A204.1 (cell line): ENCODE data around the gene SOX12.
A peak's percentile ranks its signal among the peaks of the same experiment; 100 is the strongest.

Experiments
- FAIRE-seq: peaks from 2 replicates; lab custom pipeline; 2012; peaks lifted over from hg19 to GRCh38; lab: Jason Lieb, UNC

The SOX12 gene

DNA sequence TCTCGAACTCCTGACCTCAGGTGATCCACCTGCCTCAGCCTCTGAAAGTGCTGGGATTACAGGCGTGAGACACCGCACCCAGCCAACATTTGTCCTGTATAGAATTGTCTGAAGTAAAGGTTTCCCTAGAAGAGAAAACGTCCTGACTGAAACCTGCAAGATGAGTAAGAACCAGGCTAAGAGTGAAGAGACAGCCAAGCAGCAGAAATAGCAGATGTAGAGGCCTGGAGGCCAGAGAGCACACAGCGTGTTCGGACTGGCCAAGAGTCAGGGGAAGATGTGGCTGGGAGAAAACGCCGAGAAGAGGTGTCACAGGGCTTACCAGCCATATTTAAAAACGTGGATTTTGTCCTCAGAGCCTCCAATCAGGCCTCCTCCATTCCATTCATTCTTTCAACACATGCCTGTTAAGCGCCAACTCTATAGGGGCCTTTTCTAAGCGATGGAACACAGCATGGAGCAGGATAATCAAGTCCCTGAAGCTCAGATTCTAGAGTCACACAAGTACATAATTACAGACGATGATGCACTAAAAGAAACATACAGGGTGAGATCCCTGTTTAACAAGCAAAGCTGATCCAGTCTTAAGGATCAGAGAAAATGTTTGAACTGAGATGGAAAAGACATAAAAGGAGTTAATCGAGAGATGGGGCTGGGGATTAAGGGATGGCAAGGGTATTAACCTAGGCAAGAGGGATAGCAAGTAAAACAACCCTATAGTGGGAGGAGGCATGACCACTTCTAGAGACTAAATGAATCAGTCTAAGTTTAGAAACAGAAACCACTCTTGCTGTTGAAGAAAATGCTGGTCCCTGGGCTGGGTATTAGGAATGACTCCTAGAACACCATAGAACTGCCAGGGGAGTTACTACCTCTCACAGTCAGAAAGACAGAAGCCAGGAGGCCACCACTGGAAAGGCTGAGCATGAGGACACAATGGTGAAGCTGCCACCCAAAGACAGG, 23.2 kb upstream of the SOX12 start:
- FAIRE-seq = no peak

DNA sequence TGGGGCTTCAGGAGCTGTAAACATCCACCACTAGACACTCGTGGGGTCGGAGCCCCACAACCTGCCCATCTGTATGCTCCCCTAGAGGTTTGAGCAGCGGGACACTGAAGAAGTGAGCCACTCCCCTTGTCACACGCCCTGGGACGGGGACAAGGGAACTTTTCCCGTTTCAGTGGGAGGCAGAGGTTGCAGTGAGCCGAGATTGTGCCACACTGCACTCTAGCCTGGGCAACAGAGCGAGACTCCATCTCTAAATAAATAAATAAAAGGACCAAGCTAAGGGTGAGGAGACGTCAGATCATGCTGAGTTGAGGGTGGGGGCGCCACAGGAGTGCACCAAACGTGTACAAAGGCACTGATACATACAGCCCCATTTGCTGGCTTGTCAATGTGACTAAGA, 19.6 kb upstream of the SOX12 start:
- FAIRE-seq = no peak

DNA sequence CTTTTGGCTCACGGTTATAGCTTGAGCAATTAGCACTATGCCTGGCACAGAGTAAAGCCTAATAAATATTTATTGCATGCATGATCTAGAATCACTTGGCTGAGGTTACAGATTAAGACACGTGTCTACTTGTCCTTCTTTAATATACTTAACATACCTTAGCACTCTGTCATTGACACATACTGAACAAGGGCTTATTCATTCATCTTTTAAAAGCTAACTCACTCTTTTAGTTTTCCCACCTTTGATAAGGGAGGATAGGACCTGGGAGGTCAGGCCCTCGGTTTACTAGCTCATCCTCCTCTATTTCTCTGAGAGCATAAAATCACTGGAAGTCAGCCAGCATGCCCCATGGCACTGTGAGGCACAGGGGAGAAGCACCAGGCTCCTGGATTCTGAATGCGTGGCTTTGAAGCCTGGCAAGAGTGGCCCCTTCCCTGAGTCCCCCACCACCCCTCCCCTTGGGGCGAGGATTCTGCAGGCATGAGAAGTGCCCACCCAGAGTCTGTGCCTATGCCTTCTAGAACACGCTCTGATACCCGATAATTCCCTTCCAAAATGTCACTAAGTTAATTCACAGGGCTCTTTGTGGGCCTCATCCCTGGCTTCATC, 16.8 kb upstream of the SOX12 start:
- FAIRE-seq = no peak

DNA sequence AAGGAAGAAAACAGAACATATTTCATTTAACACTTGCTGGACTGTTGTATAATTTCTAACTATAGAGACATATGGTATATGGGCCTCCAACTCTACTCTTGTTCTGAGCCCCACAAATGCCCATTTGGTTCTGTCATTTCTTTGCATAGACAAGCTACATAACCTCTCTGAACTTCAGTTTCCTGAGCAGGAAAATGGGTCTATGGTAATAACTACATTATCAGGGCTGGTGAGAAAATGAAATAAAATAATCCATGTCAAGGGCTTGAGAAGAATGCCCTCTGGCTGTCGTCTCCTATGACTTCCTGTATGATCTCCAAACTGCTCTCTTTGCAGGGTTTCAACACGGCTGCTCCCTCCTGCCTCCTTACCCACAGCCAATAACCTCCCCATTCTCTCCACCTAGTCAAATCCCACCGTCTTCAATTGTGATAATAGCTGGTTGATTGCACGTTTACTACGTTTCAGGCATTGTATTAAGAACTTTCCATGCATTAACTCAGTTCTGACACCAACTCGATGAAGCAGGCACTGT, 16.0 kb upstream of the SOX12 start:
- FAIRE-seq = no peak

DNA sequence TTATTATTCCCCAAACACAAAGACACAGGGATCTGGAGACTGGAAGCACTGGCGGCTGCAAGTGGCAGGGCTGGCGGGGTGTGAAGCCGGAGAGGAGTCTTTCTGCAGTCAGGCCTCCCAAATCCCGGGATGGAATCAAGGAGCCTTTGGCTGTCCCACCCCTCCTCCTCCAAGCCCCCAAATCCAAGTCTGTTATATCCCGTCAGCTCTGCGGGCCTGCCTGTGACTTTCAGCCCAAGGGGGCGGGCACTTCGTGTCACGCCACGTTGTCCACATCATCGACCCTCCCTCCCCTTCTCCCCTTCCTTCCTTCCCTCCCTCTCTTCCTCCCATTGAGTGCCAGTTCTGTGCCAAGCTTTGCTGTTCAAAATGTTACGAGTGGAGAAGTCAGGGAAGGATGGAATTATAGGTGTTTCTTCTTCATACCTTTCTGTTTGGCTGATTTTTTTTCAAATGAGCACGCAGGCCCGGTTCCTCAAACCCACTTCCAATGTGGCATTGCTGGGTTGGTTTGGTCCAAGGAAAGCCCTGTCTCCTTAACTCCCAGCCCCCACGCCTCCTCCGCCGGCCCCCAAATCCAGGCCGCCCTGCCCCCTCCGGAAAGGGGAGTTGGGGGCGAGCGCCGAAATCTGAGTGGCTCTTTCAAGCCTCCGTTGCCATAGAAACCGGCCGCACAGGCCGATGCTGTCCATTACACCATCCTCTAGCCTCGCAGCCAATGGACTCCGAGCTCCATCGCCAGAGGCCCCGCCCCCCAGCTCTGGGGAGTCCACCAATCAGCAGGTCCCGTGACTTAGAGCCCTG, 15.3 kb upstream of the SOX12 start:
- FAIRE-seq = peak; percentile 100

DNA sequence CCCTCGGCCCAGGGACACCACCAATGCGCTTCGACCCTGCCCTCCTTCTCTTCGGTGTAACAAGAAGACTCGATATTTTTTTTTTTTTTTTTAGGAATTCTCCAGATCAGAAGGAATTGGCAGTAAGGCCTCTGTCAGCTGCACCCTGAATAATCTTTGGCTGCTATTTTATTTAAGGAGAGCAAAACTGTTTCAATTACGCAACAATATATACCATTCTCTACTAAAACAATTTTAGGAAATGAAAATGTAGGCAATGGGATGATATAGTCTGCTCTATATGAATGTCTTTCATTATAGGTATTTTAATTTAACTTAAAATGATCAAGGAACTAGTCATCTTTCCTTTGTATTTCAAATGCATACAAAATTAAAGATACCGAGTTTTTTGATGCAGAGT, 14.7 kb upstream of the SOX12 start:
- FAIRE-seq = no peak

DNA sequence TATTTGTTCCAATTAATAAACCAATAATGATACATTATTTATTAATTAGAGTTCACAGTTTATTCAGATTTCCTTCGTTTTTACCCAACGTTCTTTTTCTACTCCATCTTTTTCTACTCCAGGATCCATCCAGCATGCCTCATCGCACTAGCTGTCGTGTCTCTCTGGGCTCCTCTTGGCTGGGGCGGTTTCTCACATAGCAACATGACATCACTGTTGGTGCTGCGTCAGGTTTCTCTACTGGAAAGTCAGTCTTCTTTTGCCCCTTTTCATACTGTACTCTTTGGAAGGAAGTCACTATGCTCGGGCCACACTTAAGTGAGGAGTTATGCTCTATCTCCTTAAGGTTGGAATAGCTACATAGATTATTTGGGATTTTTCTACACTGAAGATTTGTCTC, 13.7 kb upstream of the SOX12 start:
- FAIRE-seq = no peak

DNA sequence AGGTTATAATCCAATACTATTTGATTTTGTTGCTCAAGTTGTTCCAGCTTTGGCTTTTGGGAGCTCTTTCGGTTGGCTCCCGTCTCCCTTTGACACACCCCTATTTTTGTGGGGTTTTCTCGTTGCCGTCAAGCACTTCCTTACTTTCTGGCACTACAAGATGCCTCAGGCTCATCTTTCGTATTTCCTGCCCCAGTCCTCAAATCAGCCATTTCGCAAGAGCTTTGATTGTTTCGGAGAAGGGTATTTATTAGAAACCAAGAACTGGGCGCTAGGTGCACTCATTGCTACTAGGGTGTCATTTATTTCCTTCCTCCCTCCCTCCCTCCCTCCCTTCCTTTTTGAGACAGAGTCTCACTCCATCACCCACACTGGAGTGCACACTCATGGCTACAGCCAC, 13.3 kb upstream of the SOX12 start:
- no peak for FAIRE-seq

DNA sequence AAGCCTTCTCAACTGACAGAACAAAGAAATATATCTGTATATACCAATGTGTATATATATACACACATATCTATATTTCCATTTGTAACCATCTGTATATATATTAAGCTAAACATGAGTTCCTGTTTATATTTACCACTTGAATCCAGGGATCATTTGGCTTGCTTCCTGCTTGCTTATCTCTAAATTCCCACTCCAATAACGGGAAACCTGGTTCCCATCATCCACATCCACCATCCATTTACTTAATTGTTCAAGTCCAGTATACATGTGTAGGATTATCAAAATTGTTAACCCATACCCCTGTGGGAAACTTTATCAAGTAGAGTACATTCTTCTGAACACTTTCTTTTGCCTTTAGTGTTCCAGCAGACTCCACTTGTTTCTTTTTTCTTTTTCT, 12.5 kb upstream of the SOX12 start:
- FAIRE-seq = no peak

DNA sequence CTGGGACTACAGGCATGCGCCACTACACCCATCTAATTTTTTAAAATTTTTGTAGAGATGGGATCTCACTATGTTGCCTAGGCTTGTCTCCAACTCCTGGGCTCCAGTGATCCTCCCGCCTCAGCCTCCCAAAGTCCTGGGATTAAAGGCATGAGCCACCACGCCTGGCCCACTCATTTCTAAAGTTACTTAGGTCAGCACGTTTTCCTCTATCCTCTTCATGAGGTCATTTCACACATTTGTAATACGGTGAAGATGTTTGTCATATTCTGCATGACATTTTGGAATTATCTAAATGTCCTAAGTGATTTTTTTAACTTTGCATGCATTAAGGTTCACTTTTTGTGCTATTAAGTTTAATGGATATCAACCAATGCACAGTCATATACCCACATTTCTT, 11.9 kb upstream of the SOX12 start:
- no peak for FAIRE-seq

DNA sequence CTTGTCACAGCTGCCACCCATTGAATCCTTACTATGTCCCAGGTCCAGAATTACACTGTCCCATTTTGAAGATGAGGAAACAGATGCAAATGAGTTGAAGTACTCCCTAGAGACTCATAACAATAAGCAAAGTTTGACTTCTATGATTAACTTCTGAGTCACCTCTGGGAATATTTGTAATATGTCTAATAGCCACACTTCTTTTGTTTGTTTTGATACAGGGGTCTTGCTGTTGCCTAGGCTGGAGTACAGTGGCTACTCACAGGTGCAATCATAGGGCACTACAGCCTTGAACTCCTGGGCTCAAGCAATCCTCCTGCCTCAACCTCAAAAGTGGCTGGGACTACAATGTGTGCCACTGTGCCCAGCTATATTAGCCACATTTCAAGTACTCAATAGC, 11.4 kb upstream of the SOX12 start:
- no peak for FAIRE-seq

DNA sequence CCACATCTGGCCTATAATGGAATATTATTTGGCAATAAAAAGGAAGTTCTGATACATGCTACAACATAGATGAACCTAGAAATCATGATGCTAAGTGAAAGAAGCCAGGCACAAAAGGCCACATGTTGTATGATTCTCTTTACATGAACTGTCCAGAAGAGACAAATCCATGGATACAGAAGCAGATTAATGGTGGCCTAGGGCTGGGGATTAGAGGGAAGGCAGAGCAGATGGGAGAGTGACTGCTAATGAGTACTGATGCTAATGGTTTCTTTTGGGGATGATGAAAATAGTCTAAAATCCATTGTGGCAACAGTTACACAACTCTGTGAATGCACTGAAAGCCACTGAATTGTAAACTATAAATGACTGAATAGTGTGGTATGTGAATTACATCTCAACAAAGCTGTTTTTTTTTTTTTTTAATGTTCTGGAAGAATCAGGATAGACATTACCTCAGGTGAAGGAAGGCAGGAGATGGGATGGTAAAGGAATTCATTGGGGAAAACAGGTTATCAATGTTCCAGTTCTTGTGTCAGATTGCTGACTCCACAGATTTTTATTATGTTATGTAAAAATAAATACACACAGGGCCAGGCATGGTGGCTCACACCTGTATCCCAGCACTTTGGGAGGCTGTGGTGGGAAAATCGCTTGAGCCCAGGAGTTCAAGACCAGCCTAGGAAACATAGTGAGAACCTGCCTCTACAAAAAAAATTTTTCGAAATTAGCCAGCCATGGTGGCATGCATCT, 8.9 kb upstream of the SOX12 start:
- FAIRE-seq = no peak

DNA sequence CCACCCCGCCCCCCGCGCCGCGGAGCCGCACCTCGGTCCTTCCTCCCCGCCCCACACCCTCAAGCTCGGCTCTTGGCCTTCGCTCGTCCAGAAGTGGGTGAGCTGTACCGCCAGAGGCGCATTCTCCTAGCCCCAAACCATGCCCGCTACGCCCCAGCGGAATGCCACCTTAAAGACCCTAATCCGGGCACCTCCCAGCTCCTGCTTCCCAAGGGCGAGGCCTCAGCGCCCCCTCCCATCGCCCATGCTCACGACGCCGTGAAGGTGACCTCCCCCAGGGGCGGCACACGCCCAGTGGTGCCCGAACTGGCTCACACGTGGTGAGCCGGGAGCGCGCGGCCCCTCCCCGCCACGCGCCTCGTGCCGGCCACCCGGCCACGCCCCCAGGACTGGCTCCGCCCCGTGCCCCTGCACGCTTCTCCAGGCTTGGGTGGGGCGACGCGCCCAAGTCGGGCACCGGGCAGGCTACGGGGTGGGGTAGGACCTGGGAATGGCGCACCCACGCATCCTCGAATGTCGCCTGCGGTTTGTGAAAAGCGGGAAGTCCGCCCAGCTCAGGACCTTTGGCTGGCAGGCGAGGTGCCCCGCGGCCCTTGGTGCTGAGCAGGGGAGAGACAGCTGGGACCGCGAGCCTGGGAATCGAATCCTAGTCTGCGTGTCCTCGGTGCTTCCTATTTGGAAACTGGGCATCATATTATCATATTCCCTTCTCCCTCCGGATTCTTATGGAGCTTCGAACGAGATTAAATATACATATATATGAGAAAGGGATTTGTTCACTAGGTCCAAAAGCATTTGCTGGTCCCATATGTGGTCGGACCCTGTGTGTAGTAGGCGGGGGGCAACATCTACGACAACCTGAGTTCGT, 941 bp upstream of the SOX12 start:
- no peak for FAIRE-seq

DNA sequence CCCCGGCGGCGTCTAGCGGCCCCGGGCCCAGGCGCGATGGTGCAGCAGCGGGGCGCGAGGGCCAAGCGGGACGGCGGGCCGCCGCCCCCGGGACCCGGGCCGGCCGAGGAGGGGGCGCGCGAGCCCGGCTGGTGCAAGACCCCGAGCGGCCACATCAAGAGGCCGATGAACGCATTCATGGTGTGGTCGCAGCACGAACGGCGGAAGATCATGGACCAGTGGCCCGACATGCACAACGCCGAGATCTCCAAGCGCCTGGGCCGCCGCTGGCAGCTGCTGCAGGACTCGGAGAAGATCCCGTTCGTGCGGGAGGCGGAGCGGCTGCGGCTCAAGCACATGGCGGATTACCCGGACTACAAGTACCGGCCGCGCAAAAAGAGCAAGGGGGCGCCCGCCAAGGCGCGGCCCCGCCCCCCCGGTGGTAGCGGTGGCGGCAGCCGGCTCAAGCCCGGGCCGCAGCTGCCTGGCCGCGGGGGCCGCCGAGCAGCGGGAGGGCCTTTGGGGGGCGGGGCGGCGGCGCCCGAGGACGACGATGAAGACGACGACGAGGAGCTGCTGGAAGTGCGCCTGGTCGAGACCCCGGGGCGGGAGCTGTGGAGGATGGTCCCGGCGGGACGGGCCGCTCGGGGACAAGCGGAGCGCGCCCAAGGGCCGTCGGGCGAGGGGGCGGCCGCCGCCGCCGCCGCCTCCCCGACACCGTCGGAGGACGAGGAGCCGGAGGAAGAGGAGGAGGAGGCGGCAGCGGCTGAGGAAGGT, 715 bp downstream of the SOX12 start:
- FAIRE-seq = no peak

DNA sequence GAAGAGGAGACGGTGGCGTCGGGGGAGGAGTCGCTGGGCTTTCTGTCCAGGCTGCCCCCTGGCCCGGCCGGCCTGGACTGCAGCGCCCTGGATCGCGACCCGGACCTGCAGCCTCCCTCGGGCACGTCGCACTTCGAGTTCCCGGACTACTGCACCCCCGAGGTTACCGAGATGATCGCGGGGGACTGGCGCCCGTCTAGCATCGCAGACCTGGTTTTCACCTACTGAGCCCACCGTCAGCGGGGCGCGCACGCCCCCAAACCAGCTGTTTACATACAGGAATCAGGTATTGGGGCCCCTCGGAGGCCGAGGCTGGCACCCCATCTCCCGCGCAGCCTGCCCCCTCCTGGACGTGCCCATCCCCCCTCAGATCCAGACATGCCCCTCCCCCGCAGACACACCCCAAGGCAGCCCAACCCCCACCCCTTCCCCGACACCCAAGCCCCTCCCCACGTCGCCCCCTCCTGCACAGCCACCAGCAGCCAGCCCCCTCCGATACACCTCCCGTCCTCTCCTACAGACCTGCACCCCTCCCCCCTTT, 1.4 kb downstream of the SOX12 start:
- FAIRE-seq = no peak

DNA sequence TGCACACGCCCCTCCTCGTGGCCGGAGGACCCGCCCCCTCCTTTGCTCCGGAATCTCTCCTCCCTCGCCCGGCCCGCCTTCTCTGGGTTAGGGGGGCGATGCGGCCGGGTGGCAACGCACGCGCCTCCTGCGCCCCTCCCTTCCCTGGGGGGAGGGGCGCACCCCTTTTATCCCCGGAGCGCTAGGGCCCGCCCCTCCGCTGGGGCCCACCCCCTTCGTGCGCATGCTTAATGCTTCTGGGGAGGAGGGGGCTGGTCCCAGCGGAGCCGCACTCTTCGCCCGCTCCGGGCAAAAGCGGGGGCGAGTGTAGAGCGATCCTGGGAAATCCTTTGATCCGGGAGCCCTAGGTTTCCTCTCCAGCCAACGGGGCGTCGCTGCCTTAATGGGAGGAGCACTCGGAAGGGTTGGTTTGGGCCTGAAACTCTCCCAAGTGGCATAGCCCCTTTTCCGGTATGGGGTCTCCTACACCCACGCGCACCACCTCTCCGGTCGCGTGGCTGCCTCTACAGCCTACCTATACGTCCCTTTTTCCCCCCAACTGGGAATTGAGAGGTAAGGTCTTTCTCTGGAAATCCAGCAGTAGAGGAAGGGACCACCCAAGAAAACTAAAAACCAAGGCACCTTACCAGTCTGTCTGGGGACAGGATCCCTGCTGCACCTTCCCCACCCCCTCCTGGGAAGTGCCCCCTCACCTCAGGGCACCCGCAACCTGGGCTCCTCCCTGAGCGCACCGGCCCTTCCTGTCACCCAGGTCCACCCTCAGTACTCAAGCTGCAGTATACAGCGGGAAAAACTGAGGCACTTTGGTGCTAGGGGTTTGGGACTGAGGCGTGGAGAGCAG, 2.1 kb downstream of the SOX12 start:
- FAIRE-seq = peak; percentile 19

DNA sequence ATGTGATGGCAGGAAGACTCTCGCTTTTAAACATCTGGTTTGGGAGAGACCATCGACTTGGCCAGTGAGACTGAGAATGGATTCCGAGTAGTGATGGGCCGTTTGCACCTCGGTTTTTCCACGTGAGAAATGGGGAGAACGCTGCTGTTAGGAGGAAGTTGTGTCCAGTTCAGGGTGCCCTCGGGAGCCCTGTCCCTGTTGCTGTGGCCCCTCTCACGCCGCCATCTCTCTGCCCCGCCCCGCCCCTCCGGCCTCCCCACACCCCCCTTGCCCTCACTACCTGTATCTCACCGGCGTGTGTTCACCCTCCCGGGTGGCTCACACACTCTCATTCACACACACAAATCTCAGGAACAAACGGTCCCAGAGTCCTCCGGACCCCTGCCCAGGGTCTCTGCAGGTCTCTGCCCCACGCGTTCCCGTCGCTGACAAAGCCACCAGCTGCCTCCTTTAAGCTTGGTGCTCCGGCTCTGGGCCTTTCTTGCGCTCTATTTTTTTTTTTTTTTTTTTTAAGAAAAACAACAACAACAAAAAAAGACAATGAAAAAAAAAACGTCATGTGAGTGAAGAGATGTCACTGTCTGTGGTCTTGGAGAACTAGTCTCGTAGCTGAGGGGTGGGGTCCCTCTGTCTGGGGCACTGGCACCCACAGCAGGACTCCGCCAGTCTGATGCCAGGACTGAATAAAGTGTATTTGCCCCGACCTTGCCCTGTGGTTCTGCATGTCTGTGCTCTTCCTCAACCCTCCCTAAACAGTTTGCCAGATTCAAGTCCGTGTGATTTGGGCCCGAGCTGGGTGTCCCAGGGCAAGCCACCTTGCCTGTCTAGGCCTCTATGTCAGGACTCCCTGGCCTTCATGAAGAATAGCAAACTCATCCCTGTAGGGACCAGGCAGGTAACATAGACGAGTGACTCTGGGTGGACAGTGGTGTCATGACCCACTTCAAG, 2.9 kb downstream of the SOX12 start:
- no peak for FAIRE-seq
